ENCODE measurements around the gene NUBP2.

GRCh38 chr16:1778200-1779179 lies 4.3 kb upstream of the NUBP2 start:
- TF ChIP-seq CTCF (conservative IDR thresholded peaks at IDR 0.05; ENCODE audit: low read depth in 2 of 2) (no peak), REST (IDR thresholded peaks at IDR 0.05; ENCODE audit: unreplicated experiment) (no peak), EZH2 (IDR thresholded peaks at IDR 0.05; ENCODE audit: low read depth, unreplicated experiment) (no peak), EZH2phosphoT487 (IDR thresholded peaks at IDR 0.05; ENCODE audit: unreplicated experiment) (no peak), ZNF114 (CRISPR knock-in tag; IDR thresholded peaks at IDR 0.05) (no peak), JUNB (IDR thresholded peaks at IDR 0.05; ENCODE audit: unreplicated experiment) (no peak)
